ENCODE data around the gene TENM4. TPM values are rescaled to one million over a fixed set of nuclear protein-coding genes. Genes with fewer than 3 reads are reported as not detected.

The TENM4 gene
- total RNA-seq, 2 experiments from 2014 or later, result not detected

DNA sequence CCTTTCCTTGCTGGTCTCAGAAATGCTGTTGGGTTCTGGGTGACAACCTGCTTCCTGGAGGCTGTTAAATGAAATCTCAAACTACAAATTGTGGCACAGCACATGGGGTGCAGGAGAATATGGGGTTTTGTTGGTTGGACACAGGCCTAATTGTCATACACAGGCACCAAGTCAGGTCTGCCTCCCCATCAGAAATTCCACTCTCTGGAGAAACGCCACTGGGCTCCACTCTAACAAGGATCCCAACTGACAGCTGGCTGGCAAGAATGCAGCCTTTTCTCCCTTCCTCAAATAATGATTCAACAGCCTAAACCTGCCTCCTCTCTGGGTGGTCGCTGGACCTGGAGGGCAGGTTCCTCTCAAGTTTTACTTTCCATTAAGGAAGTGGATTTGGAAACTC, 688.3 kb downstream of the TENM4 start:
- intact Hi-C loops (cut with micrococcal nuclease), result no loop called here
- H3K4me3 Mint-ChIP-seq, result no peak overlapping the region
- no peaks in the 10 kb centered on the region for H3K36me3 Mint-ChIP-seq (ENCODE audit: low read depth)
- no peaks in the 10 kb centered on the region for H3K4me1 Mint-ChIP-seq (ENCODE audit: low read depth)
- CTCF ChIA-PET, result no interaction called here
- no peaks in the 10 kb centered on the region for H3K9me3 Mint-ChIP-seq
- no peak overlapping the region for H3K27ac Mint-ChIP-seq
- ATAC-seq, result no peak
- peaks cover 6% of the 10 kb centered on the region for H3K27me3 Mint-ChIP-seq
- POLR2A ChIA-PET, result no interaction called here
- no peak for DNase-seq
- TF ChIP-seq, protein P1, sequence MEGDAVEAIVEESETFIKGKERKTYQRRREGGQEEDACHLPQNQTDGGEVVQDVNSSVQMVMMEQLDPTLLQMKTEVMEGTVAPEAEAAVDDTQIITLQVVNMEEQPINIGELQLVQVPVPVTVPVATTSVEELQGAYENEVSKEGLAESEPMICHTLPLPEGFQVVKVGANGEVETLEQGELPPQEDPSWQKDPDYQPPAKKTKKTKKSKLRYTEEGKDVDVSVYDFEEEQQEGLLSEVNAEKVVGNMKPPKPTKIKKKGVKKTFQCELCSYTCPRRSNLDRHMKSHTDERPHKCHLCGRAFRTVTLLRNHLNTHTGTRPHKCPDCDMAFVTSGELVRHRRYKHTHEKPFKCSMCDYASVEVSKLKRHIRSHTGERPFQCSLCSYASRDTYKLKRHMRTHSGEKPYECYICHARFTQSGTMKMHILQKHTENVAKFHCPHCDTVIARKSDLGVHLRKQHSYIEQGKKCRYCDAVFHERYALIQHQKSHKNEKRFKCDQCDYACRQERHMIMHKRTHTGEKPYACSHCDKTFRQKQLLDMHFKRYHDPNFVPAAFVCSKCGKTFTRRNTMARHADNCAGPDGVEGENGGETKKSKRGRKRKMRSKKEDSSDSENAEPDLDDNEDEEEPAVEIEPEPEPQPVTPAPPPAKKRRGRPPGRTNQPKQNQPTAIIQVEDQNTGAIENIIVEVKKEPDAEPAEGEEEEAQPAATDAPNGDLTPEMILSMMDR (IDR thresholded peaks at IDR 0.05), result no peak

DNA sequence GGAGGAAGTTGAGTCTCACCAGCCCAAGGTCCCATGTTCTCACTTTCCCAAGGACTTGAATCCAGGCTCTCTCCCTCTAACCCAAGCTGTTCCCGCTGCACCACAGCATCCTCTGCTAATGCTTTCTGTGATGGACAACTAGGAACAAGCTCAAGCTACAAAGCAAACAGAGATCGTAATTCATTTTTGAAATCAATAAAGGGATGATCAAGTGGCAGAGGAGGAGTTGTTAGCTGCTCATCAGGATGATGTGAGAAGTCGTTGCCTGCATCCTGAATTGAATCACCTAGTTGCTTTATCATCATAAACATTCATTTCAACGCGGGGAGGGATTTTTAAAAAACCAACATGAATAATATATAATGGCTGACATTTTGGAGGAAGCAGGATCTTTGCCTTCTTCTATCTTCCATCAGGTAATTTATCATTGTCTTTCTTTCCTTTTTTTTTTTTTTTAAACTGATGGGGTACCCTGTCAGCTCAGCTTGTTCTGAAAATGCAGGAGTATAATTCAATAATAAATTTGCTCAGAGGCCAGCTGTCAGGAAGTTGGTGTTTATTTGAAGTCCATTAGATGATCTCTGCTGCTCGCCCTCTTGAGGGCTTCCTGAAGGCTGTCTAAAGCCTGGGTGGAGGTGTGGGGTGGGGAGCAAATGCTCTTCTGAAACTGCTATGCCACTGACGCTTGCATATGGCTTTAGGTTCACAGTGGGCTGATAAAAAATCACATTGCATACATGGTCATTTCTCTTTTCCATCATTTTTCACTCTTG, 691.7 kb downstream of the TENM4 start:
- Mint-ChIP-seq H3K4me3 (no peak overlapping the region), H3K9me3 (no peaks in the 10 kb centered on the region), H3K4me1 (ENCODE audit: low read depth) (no peaks in the 10 kb centered on the region), H3K27me3 (peaks cover 9% of the 10 kb centered on the region), H3K36me3 (ENCODE audit: low read depth) (no peaks in the 10 kb centered on the region), H3K27ac (no peak overlapping the region)
- intact Hi-C loops (cut with micrococcal nuclease), result no loop called here
- POLR2A ChIA-PET, result no interaction called here
- ATAC-seq (no peak), DNase-seq (no peak)
- CTCF ChIA-PET, result interaction anchor here (1.3 kb wide), 1 partner anchor 49 kb away, joined by 3 read pairs; no protein-coding TSS in a partner anchor
- TF ChIP-seq, protein P1 (IDR thresholded peaks at IDR 0.05), result no peak

DNA sequence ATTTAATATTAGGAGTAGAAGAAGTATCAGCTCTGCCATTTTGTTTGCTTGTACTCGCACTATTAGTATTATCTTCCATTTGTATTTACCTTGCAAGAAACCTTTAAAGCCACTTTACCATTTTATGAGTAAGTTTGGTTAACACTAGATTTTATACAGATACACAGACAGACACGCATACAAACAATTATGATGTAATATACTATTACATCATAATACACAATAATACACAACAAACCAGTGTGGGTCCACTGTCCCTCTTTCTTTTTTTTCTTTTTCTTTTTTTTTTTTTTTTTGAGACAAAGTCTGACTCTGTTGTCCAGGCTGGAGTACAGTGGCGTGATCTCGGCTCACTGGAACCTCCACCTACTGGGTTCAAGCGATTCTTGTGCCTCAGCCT, 695.9 kb downstream of the TENM4 start:
- Mint-ChIP-seq H3K27ac (no peak overlapping the region), H3K9me3 (no peaks in the 10 kb centered on the region), H3K4me1 (ENCODE audit: low read depth) (no peaks in the 10 kb centered on the region), H3K36me3 (ENCODE audit: low read depth) (no peaks in the 10 kb centered on the region), H3K27me3 (peaks cover 6% of the 10 kb centered on the region), H3K4me3 (no peak overlapping the region)
- DNase-seq (no peak), ATAC-seq (no peak)
- intact Hi-C loops (cut with micrococcal nuclease), result no loop called here
- TF ChIP-seq, protein P1 (IDR thresholded peaks at IDR 0.05), result no peak
- ChIA-PET CTCF (interaction anchor here (0.6 kb wide), 1 partner anchor 109 kb away, joined by 3 read pairs; no protein-coding TSS in a partner anchor), POLR2A (no interaction called here)

DNA sequence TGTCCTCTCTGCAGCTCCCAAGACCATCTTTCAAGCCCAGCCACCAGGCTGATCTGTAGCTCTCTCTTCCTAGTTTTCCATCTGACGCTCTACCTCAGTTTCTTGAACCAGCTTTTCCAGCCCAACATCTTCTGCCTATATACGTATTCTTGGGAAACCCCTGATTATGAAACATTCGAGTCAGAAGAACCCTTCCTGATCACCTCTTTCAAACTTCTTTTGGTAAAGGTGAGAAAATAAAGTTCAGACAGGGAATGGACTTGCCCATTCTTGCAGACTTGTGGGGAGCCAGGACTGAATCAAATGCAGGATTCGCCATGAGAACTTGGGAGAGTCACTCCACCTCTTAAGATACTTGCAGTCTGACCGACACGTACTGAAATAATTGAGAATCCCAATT, 696.6 kb downstream of the TENM4 start:
- POLR2A ChIA-PET, result no interaction called here

DNA sequence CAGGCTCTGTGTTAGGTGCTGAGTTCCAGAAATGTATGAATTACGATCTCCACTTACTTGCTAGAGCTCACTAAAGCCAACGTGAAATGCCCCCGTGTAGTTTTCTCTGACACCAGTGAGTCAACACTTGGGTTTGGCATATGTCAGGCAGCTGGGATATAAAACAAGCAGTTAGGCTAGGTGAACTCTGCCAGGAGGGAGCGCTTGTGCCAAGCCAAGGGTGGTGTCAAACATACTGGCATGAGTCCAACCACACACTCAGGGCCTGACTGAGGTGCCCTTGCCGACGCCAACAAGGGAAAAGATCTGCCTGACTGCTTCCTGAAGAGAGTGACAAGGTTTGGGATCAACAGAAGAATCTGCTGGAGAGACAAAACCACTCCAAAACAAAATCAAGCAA, 698.4 kb downstream of the TENM4 start:
- no peaks in the 10 kb centered on the region for H3K36me3 Mint-ChIP-seq (ENCODE audit: low read depth)
- CTCF ChIA-PET, result interaction anchor here (1.0 kb wide), 1 partner anchor 27 kb away, joined by 3 read pairs; no protein-coding TSS in a partner anchor
- intact Hi-C loops (cut with micrococcal nuclease), result no loop called here

More for the DNA sequence above, 696.6 kb downstream of the TENM4 start:
- Mint-ChIP-seq H3K4me3 (no peak overlapping the region), H3K4me1 (ENCODE audit: low read depth) (no peaks in the 10 kb centered on the region), H3K9me3 (no peaks in the 10 kb centered on the region), H3K27ac (no peak overlapping the region), H3K36me3 (ENCODE audit: low read depth) (no peaks in the 10 kb centered on the region), H3K27me3 (peaks cover 4% of the 10 kb centered on the region)
- no peak for DNase-seq
- intact Hi-C loops (cut with micrococcal nuclease), result no loop called here
- TF ChIP-seq, protein P1 (IDR thresholded peaks at IDR 0.05), result no peak
- CTCF ChIA-PET, result interaction anchor here (1.1 kb wide), 1 partner anchor 97 kb away, joined by 3 read pairs; no protein-coding TSS in a partner anchor
- ATAC-seq, result no peak

More for the DNA sequence above, 698.4 kb downstream of the TENM4 start:
- DNase-seq (no peak), ATAC-seq (no peak)
- H3K27ac Mint-ChIP-seq, result no peak overlapping the region
- H3K27me3 Mint-ChIP-seq, result peaks cover 2% of the 10 kb centered on the region
- TF ChIP-seq, protein P1 (IDR thresholded peaks at IDR 0.05), result no peak
- H3K4me1 Mint-ChIP-seq (ENCODE audit: low read depth), result no peaks in the 10 kb centered on the region
- POLR2A ChIA-PET, result no interaction called here
- H3K4me3 Mint-ChIP-seq, result no peak overlapping the region
- H3K9me3 Mint-ChIP-seq, result no peaks in the 10 kb centered on the region

Measured in activated CD8-positive, alpha-beta T cell treated with anti-CD3 and anti-CD28 coated beads for 36 hours (primary cell).